GM12891 (cell line): Measurements from ENCODE around the gene OSBP2.

Source experiments
- PAX5 ChIP-seq: IDR thresholded peaks from 2 replicates; pipeline ENCODE4 v1.6.1; 2011; ENCODE audit warnings: low read length, moderate library complexity, mild to moderate bottlenecking; ENCODE audit not compliant: insufficient read depth, severe bottlenecking
- POLR2A ChIP-seq: IDR thresholded peaks from 2 replicates; pipeline ENCODE4 v1.6.1; 2011; ENCODE audit warnings: low read depth, low read length, control low read depth
- POLR2AphosphoS5 ChIP-seq: IDR thresholded peaks from 2 replicates; pipeline ENCODE4 v1.6.1; 2011; ENCODE audit warnings: low read depth, low read length, control low read depth
- POU2F2 ChIP-seq: IDR thresholded peaks from 2 replicates; pipeline ENCODE4 v1.6.1; 2011; ENCODE audit warnings: low read depth, mild to moderate bottlenecking, control low read depth, low read length, moderate library complexity
- SPI1 ChIP-seq: IDR thresholded peaks from 2 replicates; pipeline ENCODE4 v1.6.1; 2011; ENCODE audit warnings: low read depth, low read length, control low read depth
- TAF1 ChIP-seq: IDR thresholded peaks from 2 replicates; pipeline ENCODE4 v1.6.1; 2011; ENCODE audit warnings: low read depth, low read length, control low read depth

- TF ChIP-seq POLR2AphosphoS5: no peak
- TF ChIP-seq SPI1: no peak
- TF ChIP-seq POLR2A: no peak
- TF ChIP-seq TAF1: no peak
- TF ChIP-seq PAX5: no peak
- no peak for TF ChIP-seq POU2F2
Measured at GRCh38 chr22:30875481-30876215, 181.0 kb downstream of the OSBP2 start.
